ENCODE measurements around the gene ZNF212. TPM values are rescaled to one million over a fixed set of nuclear protein-coding genes. Genes with fewer than 3 reads are reported as not detected.

ZNF212 gene
- polyA plus RNA-seq, 1 experiment, result 4.6 TPM

DNA sequence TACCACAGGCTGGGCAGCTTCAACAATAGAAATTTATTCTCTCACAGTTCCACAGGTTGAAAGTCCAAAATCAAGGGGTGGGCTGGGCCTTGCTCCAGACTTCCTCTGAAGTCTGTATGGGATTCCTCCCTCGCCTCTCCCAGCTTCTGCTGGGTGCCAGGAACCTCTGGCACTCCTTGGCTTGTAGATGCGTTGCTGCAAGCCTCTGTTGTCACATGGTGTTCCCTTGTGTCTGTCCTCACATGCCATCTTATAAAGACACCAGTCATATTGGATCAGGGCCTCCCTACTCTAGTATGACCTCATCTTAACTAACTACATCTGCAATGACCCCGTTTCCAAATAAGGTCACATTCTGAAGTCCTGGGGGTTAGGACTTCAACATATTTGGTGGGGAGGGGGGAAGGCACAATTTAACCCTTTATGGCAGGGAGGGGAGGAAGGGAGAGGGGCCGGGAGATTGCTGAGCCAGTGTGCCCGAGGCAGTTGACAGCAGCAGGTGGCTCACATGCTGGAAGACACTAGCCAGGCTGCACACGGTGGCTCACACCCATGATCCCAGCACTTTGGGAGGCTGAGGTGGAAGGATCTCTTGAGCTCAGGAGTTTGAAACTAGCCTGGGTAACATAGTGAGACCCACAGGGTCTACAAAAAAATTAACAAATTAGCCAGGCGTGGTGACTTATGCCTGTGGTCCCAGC, 25.3 kb upstream of the ZNF212 start:
- CTCF ChIA-PET, result interaction anchor here (0.9 to 1.3 kb wide), 2 partner anchors 9 kb away, joined by 3 read pairs; no protein-coding TSS in a partner anchor
- no peak for DNase-seq (ENCODE audit: low read depth)

GRCh38 chr7:149216402-149216801, 23.0 kb upstream of the ZNF212 start:
- no peak for TF ChIP-seq CTCF (IDR thresholded peaks at IDR 0.05; ENCODE audit: insufficient read depth, low read depth, low read length)
- DNase-seq (ENCODE audit: low read depth), result no peak
- CTCF ChIA-PET, result no interaction called here
- Histone ChIP-seq H3K4me3 (ENCODE audit: low read depth, low read length) (no peak overlapping the region), H3K36me3 (ENCODE audit: control insufficient read depth, insufficient read depth, low read length) (peaks cover 35% of the 10 kb centered on the region), H3K27me3 (ENCODE audit: control insufficient read depth, insufficient read depth, low read length) (no peaks in the 10 kb centered on the region)
- POLR2A ChIA-PET, result no interaction called here

More for the DNA sequence above, 25.3 kb upstream of the ZNF212 start:
- Histone ChIP-seq H3K36me3 (ENCODE audit: control insufficient read depth, insufficient read depth, low read length) (peaks cover 50% of the 10 kb centered on the region), H3K4me3 (ENCODE audit: low read depth, low read length) (no peak overlapping the region), H3K27me3 (ENCODE audit: control insufficient read depth, insufficient read depth, low read length) (no peaks in the 10 kb centered on the region)
- POLR2A ChIA-PET, result no interaction called here
- no peak for TF ChIP-seq CTCF (IDR thresholded peaks at IDR 0.05; ENCODE audit: insufficient read depth, low read depth, low read length)

- DNase-seq (ENCODE audit: low read depth), result no peak
- TF ChIP-seq CTCF (IDR thresholded peaks at IDR 0.05; ENCODE audit: insufficient read depth, low read depth, low read length), result no peak
- ChIA-PET POLR2A (no interaction called here), CTCF (interaction anchor here (0.6 kb wide), 1 partner anchor 56 kb away, joined by 3 read pairs; no protein-coding TSS in a partner anchor)
- H3K27me3 ChIP-seq (ENCODE audit: control insufficient read depth, insufficient read depth, low read length), result no peaks in the 10 kb centered on the region
- no peak overlapping the region for H3K4me3 ChIP-seq (ENCODE audit: low read depth, low read length)
- H3K36me3 ChIP-seq (ENCODE audit: control insufficient read depth, insufficient read depth, low read length), result peaks cover 37% of the 10 kb centered on the region
These were observed 21.9 kb upstream of the ZNF212 start for GRCh38 chr7:149217570-149217969.

GRCh38 chr7:149218469-149219420, 20.7 kb upstream of the ZNF212 start:
- TF ChIP-seq CTCF (IDR thresholded peaks at IDR 0.05; ENCODE audit: insufficient read depth, low read depth, low read length), result no peak
- no peak for DNase-seq (ENCODE audit: low read depth)
- peaks cover 31% of the 10 kb centered on the region for H3K36me3 ChIP-seq (ENCODE audit: control insufficient read depth, insufficient read depth, low read length)
- POLR2A ChIA-PET, result no interaction called here
- CTCF ChIA-PET, result interaction anchor here (0.6 to 2.1 kb wide), 5 partner anchors 8 to 92 kb away, joined by 3 to 6 read pairs (median 3); partner anchors contain the start of gene ZNF425
- H3K4me3 ChIP-seq (ENCODE audit: low read depth, low read length), result no peak overlapping the region
- H3K27me3 ChIP-seq (ENCODE audit: control insufficient read depth, insufficient read depth, low read length), result no peaks in the 10 kb centered on the region

DNA sequence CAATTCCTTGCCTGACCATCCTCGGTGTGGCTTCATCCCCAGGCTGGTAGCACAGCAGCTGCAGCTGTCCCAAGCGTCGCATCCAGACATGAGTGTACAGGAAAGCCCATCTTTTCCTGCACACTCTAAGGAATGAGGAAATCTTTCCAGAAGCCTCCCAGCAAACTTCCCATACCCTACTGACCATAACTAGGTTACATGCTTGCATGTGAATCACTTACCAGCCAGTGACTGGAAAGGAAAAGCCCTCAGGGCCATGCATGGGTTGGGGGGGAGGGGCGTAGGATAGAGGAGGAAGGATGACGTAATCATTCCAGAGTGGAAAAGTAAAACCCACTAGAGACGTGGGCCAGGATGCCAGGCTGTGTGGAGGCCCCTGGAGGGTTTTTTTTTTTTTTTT, 18.9 kb upstream of the ZNF212 start:
- ChIA-PET CTCF (no interaction called here), POLR2A (no interaction called here)
- H3K36me3 ChIP-seq (ENCODE audit: control insufficient read depth, insufficient read depth, low read length), result peaks cover 22% of the 10 kb centered on the region
- no peaks in the 10 kb centered on the region for H3K27me3 ChIP-seq (ENCODE audit: control insufficient read depth, insufficient read depth, low read length)
- TF ChIP-seq CTCF (IDR thresholded peaks at IDR 0.05; ENCODE audit: insufficient read depth, low read depth, low read length), result no peak
- no peak overlapping the region for H3K4me3 ChIP-seq (ENCODE audit: low read depth, low read length)
- DNase-seq (ENCODE audit: low read depth), result peak; percentile 47
